ENCODE measurements around the gene UBE2O.

Gene UBE2O

DNA sequence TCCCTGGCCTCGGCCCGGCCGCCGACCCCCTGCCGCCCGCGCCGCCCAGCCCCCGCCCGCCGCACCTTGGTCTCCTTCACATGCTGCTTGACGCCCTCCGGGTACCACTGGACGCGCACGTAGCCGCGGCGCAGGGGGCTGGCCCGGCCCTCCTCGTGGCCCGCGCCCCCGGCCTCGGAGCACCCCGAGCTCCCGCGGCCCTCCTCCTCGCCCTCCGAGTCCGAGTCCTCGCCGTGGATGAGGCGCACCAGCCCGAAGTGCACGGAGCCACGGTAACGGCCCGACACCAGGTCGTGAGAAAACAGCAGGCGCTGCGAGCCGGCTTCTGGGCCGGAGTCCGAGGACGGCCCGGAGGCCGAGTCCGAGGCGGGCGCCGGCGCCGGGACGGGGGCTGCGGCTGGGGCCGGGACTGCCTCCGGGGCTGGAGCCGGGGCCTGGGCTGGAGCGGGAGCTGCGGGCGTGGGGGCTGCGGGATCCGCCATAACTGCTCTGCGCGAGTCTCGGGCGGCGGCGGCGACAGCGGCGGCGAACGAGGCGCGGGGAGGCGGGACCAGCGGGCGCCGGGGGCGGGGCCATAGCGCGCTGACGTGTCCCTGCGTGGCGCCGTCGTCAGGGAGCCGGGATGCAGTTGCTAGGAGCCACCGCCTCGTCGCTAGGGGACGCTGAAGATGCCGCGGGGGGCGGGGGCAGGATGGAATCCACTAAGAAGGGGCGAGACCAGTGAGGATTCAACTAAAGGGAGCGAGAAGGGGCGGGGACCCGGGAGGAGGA lies at the start of gene UBE2O:
Gene UBE2O (minus strand): TSS at position 493 of the 771 bp plus-strand sequence. CDS start 11 bp downstream, at position 482.
- FAIRE-seq (peak; percentile 63), DNase-seq (ENCODE audit: low spot score) (peak; percentile 99)

DNA sequence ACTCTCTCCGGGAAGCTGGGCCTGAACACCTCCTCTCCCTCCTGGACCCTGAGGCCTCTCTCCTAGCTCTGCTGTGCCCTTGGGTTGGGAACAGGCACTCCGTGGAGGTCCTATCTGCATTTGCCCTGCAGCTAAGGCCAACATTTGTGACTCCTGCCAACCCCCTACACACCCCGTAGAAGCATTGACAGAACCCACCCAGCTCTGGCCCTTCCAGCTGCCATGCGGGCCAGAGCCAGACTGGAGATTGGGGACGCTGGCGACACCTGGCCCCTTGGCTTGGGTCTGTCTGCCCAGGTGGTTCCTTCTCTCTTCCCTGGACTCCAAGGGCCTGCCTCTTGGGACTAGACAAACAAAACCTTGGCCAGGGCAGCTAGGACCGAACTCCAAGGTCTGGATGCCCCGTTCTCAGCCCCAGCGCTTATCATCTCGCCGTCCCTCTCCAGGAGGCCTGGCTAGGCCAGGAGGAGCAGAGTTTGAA lies 48.9 kb upstream of the UBE2O start:
- FAIRE-seq (no peak), DNase-seq (ENCODE audit: low spot score) (no peak)

DNA sequence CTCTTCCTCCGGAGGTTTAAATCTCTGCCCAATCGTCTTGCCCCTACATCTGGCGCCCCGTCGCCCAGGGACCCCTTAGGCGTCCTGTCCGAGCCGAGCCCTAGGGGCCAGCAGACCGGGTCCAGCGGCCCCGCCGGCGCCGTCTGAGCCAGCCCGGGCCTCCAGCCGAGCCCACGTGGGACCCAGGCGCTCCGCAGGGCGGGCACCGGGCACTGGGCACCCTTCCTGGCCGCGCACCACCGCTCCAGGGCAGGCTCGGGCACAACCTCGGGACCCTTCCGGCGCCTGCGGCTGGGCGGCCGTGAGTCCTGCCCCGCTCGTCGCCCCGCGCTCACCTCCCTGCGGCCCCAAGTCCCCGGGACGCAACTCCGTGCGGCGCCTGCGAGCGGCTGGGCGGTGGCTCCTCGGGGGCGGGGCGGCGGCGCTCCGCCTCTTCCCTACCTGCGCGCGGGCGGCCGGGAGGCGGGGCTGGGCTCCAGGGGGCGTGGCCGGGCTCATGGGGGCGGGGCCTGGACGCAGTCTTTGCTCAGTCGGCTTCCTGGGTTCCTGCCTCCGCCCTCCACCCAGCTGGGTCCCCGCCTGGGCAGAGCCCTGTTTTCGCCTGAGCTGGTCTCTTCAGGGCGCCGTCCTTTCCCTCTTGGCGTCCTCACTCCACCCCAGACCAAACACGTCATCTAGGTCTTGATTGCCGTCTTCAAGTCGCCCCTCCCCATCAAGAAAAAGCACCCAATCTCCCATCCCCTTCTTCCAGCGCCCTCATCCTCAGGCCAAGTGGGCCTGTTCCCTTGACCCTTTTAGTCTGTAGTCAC lies 48.3 kb upstream of the UBE2O start, which contains the start of gene RHBDF2:
Gene RHBDF2 (minus strand): TSS at position 406 of the 809 bp plus-strand sequence. CDS start 19,899 bp downstream, outside the sequence.
- peak; percentile 97 for DNase-seq (ENCODE audit: low spot score)
- no peak for FAIRE-seq

DNA sequence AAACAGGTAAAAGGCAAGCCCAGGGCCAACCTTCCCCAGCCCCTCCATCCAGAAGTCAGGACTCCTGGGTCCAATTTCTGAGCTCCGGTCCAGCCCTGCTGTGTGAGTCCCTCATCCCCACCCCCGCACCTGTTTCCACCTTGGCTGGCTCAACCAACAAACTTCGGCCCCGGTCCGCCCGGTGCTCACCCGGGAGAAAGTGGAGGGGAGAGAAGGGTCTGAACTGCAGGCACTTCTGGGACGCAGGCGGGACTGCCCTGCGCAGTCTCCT lies 47.7 kb upstream of the UBE2O start:
- no peak for FAIRE-seq

GRCh38 chr17:76500074-76500746 lies 47.3 kb upstream of the UBE2O start:
- no peak for DNase-seq (ENCODE audit: low spot score)
- peak; percentile 58 for FAIRE-seq

More for the DNA sequence above, 47.7 kb upstream of the UBE2O start:
- no peak for DNase-seq (ENCODE audit: low spot score)

GRCh38 chr17:76499267-76499667 lies 46.3 kb upstream of the UBE2O start:
- FAIRE-seq (no peak), DNase-seq (ENCODE audit: low spot score) (peak; percentile 74)

GRCh38 chr17:76498876-76499251 lies 45.9 kb upstream of the UBE2O start:
- DNase-seq (ENCODE audit: low spot score) = no peak
- no peak for FAIRE-seq

GRCh38 chr17:76497979-76498875 lies 45.3 kb upstream of the UBE2O start:
- FAIRE-seq (peak; percentile 68), DNase-seq (ENCODE audit: low spot score) (peak; percentile 64)

- FAIRE-seq (no peak), DNase-seq (ENCODE audit: low spot score) (no peak)
These were observed 44.7 kb upstream of the UBE2O start for GRCh38 chr17:76497699-76497978.

DNA sequence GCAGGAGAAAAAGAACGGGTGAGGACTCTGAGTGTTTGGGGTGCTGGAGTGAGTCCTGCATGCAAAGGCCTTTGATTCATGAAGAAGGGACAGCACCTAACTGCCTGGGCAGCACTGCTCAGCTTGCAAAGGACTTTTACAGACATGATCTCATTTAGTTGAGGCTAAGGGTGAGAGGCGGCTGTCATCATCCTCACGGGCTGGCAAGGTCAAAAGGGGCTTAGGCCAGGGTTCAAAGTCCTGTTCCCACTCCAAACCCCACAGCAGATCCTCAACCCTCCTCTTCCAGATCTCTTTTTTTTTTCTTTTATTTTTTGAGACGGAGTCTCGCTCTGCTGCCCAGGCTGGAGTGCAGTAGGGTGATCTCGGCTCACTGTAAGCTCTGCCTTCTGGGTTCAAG lies 43.5 kb upstream of the UBE2O start:
- no peak for FAIRE-seq
- DNase-seq (ENCODE audit: low spot score) = no peak

GRCh38 chr17:76495663-76496400 lies 42.9 kb upstream of the UBE2O start:
- DNase-seq (ENCODE audit: low spot score) (no peak), FAIRE-seq (no peak)

- FAIRE-seq (no peak), DNase-seq (ENCODE audit: low spot score) (no peak)
These were observed 40.7 kb upstream of the UBE2O start for GRCh38 chr17:76493505-76494167.

DNA sequence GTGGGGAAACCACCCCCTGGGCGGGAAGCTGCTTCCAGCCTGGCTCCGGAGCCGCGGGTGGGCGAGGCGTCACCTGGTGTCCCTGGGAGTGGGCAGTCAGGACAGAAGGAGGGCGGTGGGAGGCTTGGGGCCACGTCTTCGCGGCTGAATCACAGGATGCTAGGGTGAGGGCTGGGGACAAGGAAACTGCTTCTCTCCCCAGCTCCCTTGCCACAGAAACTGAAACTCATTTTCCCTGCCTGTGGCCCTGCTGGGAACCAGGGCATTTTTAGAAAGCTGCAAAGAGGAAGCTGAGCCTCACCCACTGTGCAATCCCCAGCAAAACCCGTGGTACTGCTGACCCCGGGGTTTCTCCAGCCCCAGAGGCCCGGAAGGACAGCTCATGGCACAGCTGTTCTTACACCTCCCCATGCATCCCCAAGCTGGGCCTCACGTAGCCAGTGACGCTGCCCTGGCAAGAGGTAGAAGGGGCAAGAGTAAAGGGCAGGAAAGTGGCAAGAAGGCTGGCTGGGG lies 40.1 kb upstream of the UBE2O start:
- FAIRE-seq (no peak), DNase-seq (ENCODE audit: low spot score) (peak; percentile 53)

DNA sequence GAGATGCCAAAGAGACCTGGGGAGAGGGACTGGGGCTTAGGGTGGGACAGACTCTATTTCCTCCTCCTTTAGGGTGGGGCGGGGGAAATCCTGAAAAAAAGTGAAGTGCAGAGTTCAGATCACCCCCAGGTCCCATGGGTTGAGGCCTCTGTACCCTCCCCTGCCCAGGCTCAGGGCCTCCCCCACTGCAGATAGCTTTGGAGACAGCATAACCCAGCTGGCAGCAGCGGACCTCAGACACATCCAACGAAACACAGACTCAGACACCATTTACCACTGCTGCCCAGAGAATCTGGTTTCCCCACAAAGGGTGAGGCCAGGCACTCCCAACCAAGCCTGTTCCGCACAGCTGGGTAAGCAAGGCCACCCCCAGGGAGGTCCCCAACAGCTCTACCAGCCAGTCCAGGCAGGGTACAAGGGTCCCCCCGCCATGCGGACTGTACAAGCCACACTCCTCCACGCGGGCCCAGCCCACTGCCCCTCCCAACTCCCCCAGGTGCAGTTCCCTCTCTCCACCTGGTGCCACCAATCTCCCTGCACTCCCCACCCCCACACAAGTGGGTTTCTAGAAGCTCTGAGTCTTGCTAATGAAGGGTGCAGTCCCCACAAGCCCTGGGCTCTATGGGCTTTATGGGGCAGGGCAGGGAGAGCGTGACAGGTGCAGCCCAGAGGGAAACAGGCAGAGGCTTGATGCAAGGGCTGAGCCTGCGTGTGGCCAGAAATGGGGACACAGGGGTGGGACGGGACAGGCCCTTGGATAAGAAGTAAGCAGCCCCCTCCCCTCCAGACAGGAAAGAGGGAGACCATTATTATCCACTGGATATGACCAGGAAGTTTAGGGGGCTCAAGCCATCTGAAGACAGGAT lies 39.4 kb upstream of the UBE2O start:
- FAIRE-seq = peak; percentile 69
- no peak for DNase-seq (ENCODE audit: low spot score)

GRCh38 chr17:76491271-76492122 lies 38.5 kb upstream of the UBE2O start:
- DNase-seq (ENCODE audit: low spot score) (no peak), FAIRE-seq (no peak)

- no peak for DNase-seq (ENCODE audit: low spot score)
- no peak for FAIRE-seq
These were observed 37.3 kb upstream of the UBE2O start for GRCh38 chr17:76490112-76490710.

DNA sequence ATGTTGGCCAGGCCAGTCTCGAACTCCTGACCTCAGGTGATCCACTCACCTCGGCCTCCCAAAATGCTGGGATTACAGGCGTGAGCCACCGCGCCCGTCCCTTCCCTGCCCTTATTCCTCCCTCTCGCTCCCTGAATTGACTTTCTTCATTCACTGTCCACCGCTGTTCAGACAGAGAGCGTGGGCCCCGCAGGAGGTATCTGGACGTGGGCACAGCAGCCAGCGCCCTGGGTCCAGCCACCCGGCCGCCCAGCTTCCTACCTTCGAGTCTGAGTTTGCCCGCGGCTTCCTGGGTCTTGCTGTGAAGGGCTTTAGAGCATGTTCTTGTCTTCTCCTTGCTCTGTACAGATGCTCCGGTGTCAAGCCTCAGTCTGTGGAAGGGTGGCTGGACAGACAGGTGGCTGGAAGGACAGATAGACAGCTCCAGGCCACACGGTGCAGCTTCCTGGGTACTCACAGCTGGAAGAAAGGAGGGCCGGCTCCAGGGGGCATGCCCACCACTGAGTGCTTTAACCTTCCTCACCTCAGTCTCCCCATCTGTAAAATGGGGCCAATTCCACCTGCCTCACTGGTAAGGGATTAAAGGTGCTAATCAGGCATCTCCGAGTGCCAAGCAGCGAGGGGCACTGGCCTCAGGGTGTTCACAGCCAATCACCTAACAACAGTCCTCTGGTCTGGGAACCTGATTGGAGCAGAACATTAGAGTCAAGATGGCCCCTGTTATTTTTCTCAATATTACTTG lies 34.7 kb upstream of the UBE2O start:
- no peak for DNase-seq (ENCODE audit: low spot score)
- FAIRE-seq = no peak

All from urothelium cell line (cell line).